Immature natural killer cell (primary cell): Measurements from ENCODE around the gene SGMS1. TPM values are rescaled to one million over a fixed set of nuclear protein-coding genes. Genes with fewer than 3 reads are reported as not detected.
A peak's percentile ranks its signal among the peaks of the same experiment; 100 is the strongest.

Experiments
- DNase-seq, 3 donors: peaks; one replicate each; pipeline ENCODE4 v3.0.0; 2022; ENCODE audit warnings: mixed read lengths in 1 of 3
- H3K27ac Mint-ChIP-seq, 6 donors: one replicate each; pipeline ENCODE4 v1.8.0; 2020; ENCODE audit warnings: mixed read lengths in 6 of 6, mild to moderate bottlenecking in 5 of 6, inconsistent platforms in 4 of 6, moderate library complexity in 3 of 6
- H3K27me3 Mint-ChIP-seq, 3 donors: one replicate each; pipeline ENCODE4 v1.8.0; 2020 to 2021; ENCODE audit warnings: low read depth in 3 of 3, mild to moderate bottlenecking in 3 of 3, mixed read lengths in 3 of 3, moderate library complexity in 3 of 3, inconsistent platforms in 1 of 3
- H3K36me3 Mint-ChIP-seq, 3 donors: one replicate each; pipeline ENCODE4 v1.8.0; 2020; ENCODE audit warnings: mixed read lengths in 3 of 3, inconsistent platforms in 2 of 3, mild to moderate bottlenecking in 2 of 3
- H3K4me1 Mint-ChIP-seq, 2 donors: one replicate each; pipeline ENCODE4 v1.8.0; 2020; ENCODE audit warnings: inconsistent platforms in 2 of 2, mild to moderate bottlenecking in 2 of 2, mixed read lengths in 2 of 2, moderate library complexity in 1 of 2
- H3K4me3 Mint-ChIP-seq, 5 donors: one replicate each; pipeline ENCODE4 v1.8.0; 2020; ENCODE audit warnings: mild to moderate bottlenecking in 5 of 5, mixed read lengths in 5 of 5, inconsistent platforms in 3 of 5, moderate library complexity in 3 of 5
- H3K9me3 Mint-ChIP-seq, 6 donors: one replicate each; pipeline ENCODE4 v1.8.0; 2020; ENCODE audit warnings: mild to moderate bottlenecking in 6 of 6, mixed read lengths in 6 of 6, inconsistent platforms in 4 of 6, moderate library complexity in 3 of 6
- polyA plus RNA-seq, 3 donors: library from polyadenylated mRNA; unstranded; fragments of 300-500 nt; fragmentation: Illumina TruSeq; gene quantifications; one replicate each; pipeline ENCODE4 v1.2.3, GENCODE V29; 2021

The SGMS1 gene
- polyA plus RNA-seq, 3 donors from 2014 or later: 9.2 to 13.3 (median 11.8) TPM

DNA sequence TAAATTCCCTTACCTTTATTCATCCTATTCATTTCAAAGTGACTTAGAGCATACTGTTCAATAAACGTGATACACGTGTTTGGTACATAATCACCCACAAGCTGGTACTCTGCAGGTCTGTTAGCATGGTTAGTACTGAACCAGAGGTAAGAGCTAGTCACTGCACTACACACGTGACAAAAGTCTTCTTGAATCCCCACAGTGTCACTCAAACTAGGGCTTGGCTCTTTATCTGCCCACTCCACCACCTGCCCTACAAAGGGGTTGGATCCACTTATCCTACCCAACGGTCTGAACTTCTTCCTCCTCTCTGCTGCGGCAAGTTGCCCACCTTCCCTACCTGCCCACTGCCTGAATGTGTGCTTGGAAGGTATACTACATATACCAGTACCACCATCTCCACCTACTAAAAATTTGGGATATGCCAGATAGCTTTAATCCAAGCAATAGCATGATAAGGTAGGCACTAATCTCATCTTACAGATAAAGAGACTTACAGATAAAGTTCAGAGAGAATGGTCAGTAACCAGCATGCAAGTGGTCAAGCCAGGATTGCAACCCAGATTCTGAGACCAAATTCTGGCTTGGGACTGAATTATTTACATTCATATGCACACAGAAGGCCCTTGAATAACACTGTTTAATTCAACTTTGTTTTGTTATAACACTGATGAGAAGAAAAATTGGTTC, 92.2 kb downstream of the SGMS1 start:
- Mint-ChIP-seq H3K4me3 (no peak overlapping the region), H3K27ac (no peak overlapping the region), H3K4me1 (peaks cover 29 to 36% of the 10 kb centered on the region in 2 donors), H3K27me3 (no peaks in the 10 kb centered on the region), H3K36me3 (no peaks in the 10 kb centered on the region), H3K9me3 (no peaks in the 10 kb centered on the region)
- no peak for DNase-seq

DNA sequence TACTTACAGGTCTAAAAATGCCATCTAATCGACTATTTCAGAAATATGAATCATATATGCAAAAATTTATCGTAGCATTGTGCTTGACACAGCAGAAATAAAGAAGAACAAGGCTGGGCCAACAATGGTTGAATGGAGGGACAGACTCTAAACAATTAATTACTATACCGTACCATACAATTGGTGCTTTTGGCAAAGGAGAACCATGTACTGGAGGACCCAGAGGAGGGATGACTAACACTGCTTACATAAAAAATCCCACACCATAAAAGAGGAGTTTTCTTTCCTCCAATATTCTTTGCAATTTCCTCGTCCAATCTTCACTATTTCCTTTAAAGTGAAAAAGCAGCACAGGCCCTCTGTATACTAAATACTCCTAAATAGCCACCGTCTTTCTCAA, 94.1 kb downstream of the SGMS1 start:
- H3K4me3 Mint-ChIP-seq: no peak overlapping the region
- H3K27me3 Mint-ChIP-seq: no peaks in the 10 kb centered on the region
- H3K4me1 Mint-ChIP-seq: peaks cover 26 to 44% of the 10 kb centered on the region in 2 donors
- no peak for DNase-seq
- H3K9me3 Mint-ChIP-seq: no peaks in the 10 kb centered on the region
- H3K36me3 Mint-ChIP-seq: no peaks in the 10 kb centered on the region
- H3K27ac Mint-ChIP-seq: peak overlapping the region in 2 of 6 donors; percentile 4 to 55

- H3K27ac Mint-ChIP-seq: peak overlapping the region; percentile 41 to 66 (median 46)
- DNase-seq: no peak
- peaks cover 29 to 44% of the 10 kb centered on the region in 2 donors for H3K4me1 Mint-ChIP-seq
- H3K4me3 Mint-ChIP-seq: no peak overlapping the region
- no peaks in the 10 kb centered on the region for H3K27me3 Mint-ChIP-seq
- no peaks in the 10 kb centered on the region for H3K36me3 Mint-ChIP-seq
- H3K9me3 Mint-ChIP-seq: no peaks in the 10 kb centered on the region
Observed at GRCh38 chr10:50528206-50528605, 95.5 kb downstream of the SGMS1 start.

- Mint-ChIP-seq H3K36me3 (no peaks in the 10 kb centered on the region), H3K4me1 (peaks cover 36 to 45% of the 10 kb centered on the region in 2 donors), H3K4me3 (peak overlapping the region; percentile 4 to 40 (median 19)), H3K27me3 (no peaks in the 10 kb centered on the region), H3K27ac (peak overlapping the region; percentile 56 to 87 (median 73)), H3K9me3 (no peaks in the 10 kb centered on the region)
- peak; percentile 62 to 70 (median 70) for DNase-seq
Observed at GRCh38 chr10:50527442-50528043, 96.2 kb downstream of the SGMS1 start.

- no peak for DNase-seq
- Mint-ChIP-seq H3K27ac (peak overlapping the region in 4 of 6 donors; percentile 55 to 73 (median 58)), H3K4me3 (no peak overlapping the region), H3K9me3 (no peaks in the 10 kb centered on the region), H3K4me1 (peaks cover 36 to 45% of the 10 kb centered on the region in 2 donors), H3K27me3 (peaks cover 0 to 1% (median 0%) of the 10 kb centered on the region in 3 donors), H3K36me3 (no peaks in the 10 kb centered on the region)
Observed at GRCh38 chr10:50526185-50526584, 97.6 kb downstream of the SGMS1 start.

DNA sequence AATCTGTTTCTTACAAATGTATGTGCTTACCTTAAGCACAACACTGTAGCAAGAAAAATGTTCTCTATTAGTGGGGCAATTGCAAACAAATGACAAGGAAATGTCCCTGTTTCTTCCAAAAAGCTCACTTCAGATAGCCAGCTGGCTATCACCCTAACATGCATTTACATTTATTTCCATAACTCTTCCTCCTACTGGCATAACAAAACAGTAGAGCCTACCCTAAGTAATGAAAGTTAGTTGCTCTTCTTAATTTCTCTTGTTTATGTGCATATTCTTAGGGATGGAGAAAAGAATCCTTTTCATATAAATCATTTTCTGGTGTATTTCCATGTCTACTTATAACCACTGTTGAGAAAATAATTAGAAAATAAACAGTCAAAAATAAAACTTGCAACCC, 100.4 kb downstream of the SGMS1 start:
- Mint-ChIP-seq H3K4me3 (no peak overlapping the region), H3K36me3 (peaks cover 0 to 9% (median 3%) of the 10 kb centered on the region in 3 donors), H3K9me3 (no peaks in the 10 kb centered on the region), H3K4me1 (peaks cover 34 to 43% of the 10 kb centered on the region in 2 donors), H3K27ac (no peak overlapping the region), H3K27me3 (peaks cover 0 to 2% (median 1%) of the 10 kb centered on the region in 3 donors)
- no peak for DNase-seq

DNA sequence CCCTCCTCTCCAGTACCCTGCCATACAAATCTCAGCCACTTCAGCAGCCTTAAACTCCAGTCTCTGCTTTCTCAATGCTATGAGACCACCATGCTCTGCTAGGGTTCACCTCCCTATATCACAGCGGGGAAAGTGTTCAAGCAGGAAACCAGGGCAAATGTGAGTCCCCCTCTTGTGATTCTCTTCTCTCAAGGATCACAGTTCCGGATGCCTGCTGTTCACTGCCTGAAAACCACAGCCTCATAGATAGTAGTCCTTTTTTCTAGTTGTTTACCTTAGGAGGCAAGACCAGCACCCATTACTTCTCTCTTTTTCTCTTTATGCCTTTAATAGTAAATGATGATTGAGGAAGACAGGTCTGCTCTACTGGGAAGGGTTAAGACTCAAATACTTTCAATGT, 100.8 kb downstream of the SGMS1 start:
- H3K9me3 Mint-ChIP-seq: no peaks in the 10 kb centered on the region
- no peak for DNase-seq
- peaks cover 3 to 9% (median 6%) of the 10 kb centered on the region in 3 donors for H3K36me3 Mint-ChIP-seq
- H3K27ac Mint-ChIP-seq: peak overlapping the region in 1 of 6 donors; percentile 4
- peak overlapping the region in 1 of 5 donors; percentile 19 for H3K4me3 Mint-ChIP-seq
- peaks cover 0 to 2% (median 1%) of the 10 kb centered on the region in 3 donors for H3K27me3 Mint-ChIP-seq
- peaks cover 30 to 38% of the 10 kb centered on the region in 2 donors for H3K4me1 Mint-ChIP-seq

- peaks cover 10 to 11% of the 10 kb centered on the region in 2 donors for H3K4me1 Mint-ChIP-seq
- H3K27ac Mint-ChIP-seq: no peak overlapping the region
- H3K9me3 Mint-ChIP-seq: no peaks in the 10 kb centered on the region
- H3K4me3 Mint-ChIP-seq: no peak overlapping the region
- no peak for DNase-seq
- H3K36me3 Mint-ChIP-seq: peaks cover 7 to 25% (median 10%) of the 10 kb centered on the region in 3 donors
- H3K27me3 Mint-ChIP-seq: peaks cover 0 to 3% (median 1%) of the 10 kb centered on the region in 3 donors
Observed at GRCh38 chr10:50520115-50520514, 103.6 kb downstream of the SGMS1 start.

GRCh38 chr10:50517626-50518025, 106.1 kb downstream of the SGMS1 start:
- peaks cover 13 to 19% of the 10 kb centered on the region in 2 donors for H3K4me1 Mint-ChIP-seq
- peaks cover 7 to 25% (median 10%) of the 10 kb centered on the region in 3 donors for H3K36me3 Mint-ChIP-seq
- no peak overlapping the region for H3K27ac Mint-ChIP-seq
- no peak overlapping the region for H3K4me3 Mint-ChIP-seq
- peaks cover 0 to 3% (median 3%) of the 10 kb centered on the region in 3 donors for H3K27me3 Mint-ChIP-seq
- no peaks in the 10 kb centered on the region for H3K9me3 Mint-ChIP-seq
- DNase-seq: no peak

DNA sequence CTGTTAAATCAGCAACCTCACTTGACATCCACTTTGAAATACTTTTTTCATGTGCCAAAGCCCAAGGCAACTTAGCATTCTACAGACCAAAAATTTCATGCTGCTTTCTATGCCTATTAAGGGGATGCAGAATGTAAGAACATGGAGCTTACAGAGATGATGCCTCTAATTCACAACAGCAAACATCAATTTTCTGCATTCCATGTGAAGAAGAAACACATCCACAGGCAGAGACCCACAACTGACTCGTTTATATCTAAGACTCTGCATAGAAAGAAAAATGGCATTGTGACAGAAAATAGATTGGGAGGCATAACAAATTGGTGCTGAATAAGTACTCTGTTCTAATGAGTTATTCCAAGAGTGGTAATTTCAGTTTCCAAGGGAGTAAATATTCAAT, 107.6 kb downstream of the SGMS1 start:
- Mint-ChIP-seq H3K4me1 (peaks cover 27 to 33% of the 10 kb centered on the region in 2 donors), H3K27ac (peak overlapping the region in 2 of 6 donors; percentile 2 to 51), H3K9me3 (no peaks in the 10 kb centered on the region)

DNA sequence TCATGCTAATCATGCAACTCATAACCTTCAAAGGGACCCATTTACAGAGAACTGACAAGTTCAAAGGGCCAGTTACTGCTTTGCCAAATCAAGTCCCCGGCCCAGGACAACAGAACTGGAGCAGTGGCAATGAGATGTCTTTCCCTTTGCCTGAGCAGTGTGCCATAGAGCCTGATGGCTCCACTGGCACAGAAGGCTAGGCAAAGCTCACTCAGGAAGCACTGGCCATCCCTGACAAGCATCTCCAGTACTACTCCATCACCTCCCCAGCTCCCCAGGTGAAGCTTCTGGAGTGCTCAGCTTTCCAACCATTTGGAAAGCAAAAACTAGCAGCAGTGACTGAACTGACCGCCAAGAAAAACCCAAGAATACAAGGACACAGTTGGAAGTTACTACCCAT, 108.3 kb downstream of the SGMS1 start:
- DNase-seq: no peak
- H3K4me1 Mint-ChIP-seq: peaks cover 32 to 41% of the 10 kb centered on the region in 2 donors
- peaks cover 0 to 4% (median 3%) of the 10 kb centered on the region in 3 donors for H3K27me3 Mint-ChIP-seq
- H3K27ac Mint-ChIP-seq: no peak overlapping the region
- H3K9me3 Mint-ChIP-seq: no peaks in the 10 kb centered on the region
- peaks cover 7 to 25% (median 10%) of the 10 kb centered on the region in 3 donors for H3K36me3 Mint-ChIP-seq
- H3K4me3 Mint-ChIP-seq: no peak overlapping the region

More for the DNA sequence above, 107.6 kb downstream of the SGMS1 start:
- DNase-seq: no peak
- Mint-ChIP-seq H3K27me3 (peaks cover 0 to 3% (median 3%) of the 10 kb centered on the region in 3 donors), H3K36me3 (peaks cover 7 to 25% (median 10%) of the 10 kb centered on the region in 3 donors), H3K4me3 (no peak overlapping the region)

DNA sequence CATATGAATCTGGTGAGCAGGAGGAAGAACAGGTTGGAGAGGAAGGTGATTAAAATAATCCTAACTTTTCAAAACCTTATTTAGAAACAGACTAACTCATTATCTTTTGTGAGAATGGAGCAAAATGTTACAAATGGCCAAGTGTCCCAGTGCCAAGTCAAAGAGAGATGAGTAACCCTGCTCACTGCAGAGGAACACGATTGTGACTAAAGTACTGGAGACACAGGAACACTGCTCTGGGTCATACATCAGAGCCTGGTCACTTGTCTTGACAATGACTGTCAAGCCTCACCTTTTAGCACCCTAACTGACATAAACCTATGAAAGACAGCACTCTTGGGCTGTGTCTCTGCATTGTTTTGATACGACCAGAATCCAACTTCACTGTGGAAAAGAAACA, 108.8 kb downstream of the SGMS1 start:
- DNase-seq: no peak
- peaks cover 32 to 44% of the 10 kb centered on the region in 2 donors for H3K4me1 Mint-ChIP-seq
- H3K27me3 Mint-ChIP-seq: peaks cover 0 to 4% (median 3%) of the 10 kb centered on the region in 3 donors
- H3K4me3 Mint-ChIP-seq: no peak overlapping the region
- no peaks in the 10 kb centered on the region for H3K9me3 Mint-ChIP-seq
- H3K36me3 Mint-ChIP-seq: peaks cover 7 to 25% (median 10%) of the 10 kb centered on the region in 3 donors
- peak overlapping the region in 3 of 6 donors; percentile 34 to 53 (median 39) for H3K27ac Mint-ChIP-seq

GRCh38 chr10:50513956-50514355, 109.8 kb downstream of the SGMS1 start:
- H3K4me1 Mint-ChIP-seq: peaks cover 32 to 47% of the 10 kb centered on the region in 2 donors
- no peak overlapping the region for H3K4me3 Mint-ChIP-seq
- DNase-seq: no peak
- peaks cover 7 to 21% (median 10%) of the 10 kb centered on the region in 3 donors for H3K36me3 Mint-ChIP-seq
- peaks cover 0 to 4% (median 1%) of the 10 kb centered on the region in 3 donors for H3K27me3 Mint-ChIP-seq
- no peaks in the 10 kb centered on the region for H3K9me3 Mint-ChIP-seq
- H3K27ac Mint-ChIP-seq: peak overlapping the region in 2 of 6 donors; percentile 28 to 59
